ENCODE measurements around the gene HLTF. TPM values are rescaled to one million over a fixed set of nuclear protein-coding genes. Genes with fewer than 3 reads are reported as not detected.

The HLTF gene
- total and polyA plus RNA-seq, 11 donors, result 4.0 to 39.4 (median 19.2) TPM

DNA sequence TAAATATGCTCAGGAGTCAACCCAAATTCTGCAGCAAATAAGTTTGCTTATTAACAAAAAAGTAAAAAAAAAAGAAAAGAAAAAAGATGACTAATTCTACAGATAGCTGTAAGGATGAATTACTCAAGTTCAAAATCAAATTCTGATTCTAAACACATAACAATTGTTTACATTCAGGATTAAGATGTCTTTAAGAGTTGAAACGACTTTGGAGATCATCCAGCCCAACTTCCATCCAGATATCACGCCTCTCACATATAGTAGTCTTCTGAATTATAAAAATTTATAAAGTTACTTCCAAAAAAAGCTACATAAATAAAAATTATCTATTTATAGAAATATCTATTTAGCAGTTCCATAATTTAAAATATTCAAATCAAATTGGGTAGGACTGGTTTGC lies 55.2 kb downstream of the HLTF start:
- TF ChIP-seq POLR2A (IDR thresholded peaks at IDR 0.05) (no peak), CTCF (IDR thresholded peaks at IDR 0.05) (no peak)
- WGBS, 4 donors, result 84 to 88% (median 87%) methylated on average over 2 of the region's 2 CpGs
- Histone ChIP-seq H3K27me3 (no peaks in the 10 kb centered on the region), H3K4me3 (no peak overlapping the region), H3K27ac (peak overlapping the region in 1 of 12 donors; percentile 19), H3K9me3 (no peaks in the 10 kb centered on the region), H3K36me3 (peaks cover 0 to 96% (median 40%) of the 10 kb centered on the region in 9 donors), H3K4me1 (peaks cover 0 to 5% (median 0%) of the 10 kb centered on the region in 12 donors)
- no peak for ATAC-seq
- DNase-seq, result no peak
- intact Hi-C loops (cut with DNase I), result loop anchor here in 1 of 10 donors (10.0 kb wide), 1 partner anchor 56 kb away; no protein-coding TSS in a partner anchor

- H3K36me3 ChIP-seq, result peaks cover 0 to 100% (median 72%) of the 10 kb centered on the region in 9 donors
- WGBS, 4 donors, result 15 to 17% (median 16%) methylated on average over 4 of the region's 4 CpGs
- no peaks in the 10 kb centered on the region for H3K27me3 ChIP-seq
- DNase-seq (no peak), ATAC-seq (no peak)
- no peak for TF ChIP-seq CTCF (IDR thresholded peaks at IDR 0.05)
- TF ChIP-seq POLR2A (IDR thresholded peaks at IDR 0.05), result no peak
- intact Hi-C loops (cut with DNase I), result loop anchor here in 2 of 10 donors (5.0 to 10.0 kb wide), 2 partner anchors 34 to 72 kb away; partner anchors contain the start of gene GYG1 (in 1 of the 2)
- H3K27ac ChIP-seq, result no peak overlapping the region
- peaks cover 0 to 6% (median 0%) of the 10 kb centered on the region in 12 donors for H3K9me3 ChIP-seq
- peaks cover 0 to 5% (median 0%) of the 10 kb centered on the region in 12 donors for H3K4me1 ChIP-seq
- H3K4me3 ChIP-seq, result no peak overlapping the region
Observed at GRCh38 chr3:149026718-149027117, 59.6 kb downstream of the HLTF start.

GRCh38 chr3:149023951-149024350 lies 62.4 kb downstream of the HLTF start:
- no peak for TF ChIP-seq POLR2A (IDR thresholded peaks at IDR 0.05)
- TF ChIP-seq CTCF (IDR thresholded peaks at IDR 0.05), result no peak
- H3K9me3 ChIP-seq, result peaks cover 0 to 6% (median 0%) of the 10 kb centered on the region in 12 donors
- WGBS, 4 donors, result 85 to 91% (median 87%) methylated on average over 3 of the region's 3 CpGs
- intact Hi-C loops (cut with DNase I), result loop anchor here in 3 of 10 donors (5.0 to 10.0 kb wide), 2 partner anchors 67 to 69 kb away; no protein-coding TSS in a partner anchor
- H3K27me3 ChIP-seq, result no peaks in the 10 kb centered on the region
- ATAC-seq (no peak), DNase-seq (no peak)
- peaks cover 0 to 87% (median 78%) of the 10 kb centered on the region in 9 donors for H3K36me3 ChIP-seq
- no peak overlapping the region for H3K4me3 ChIP-seq
- H3K27ac ChIP-seq, result no peak overlapping the region
- peaks cover 7 to 27% (median 19%) of the 10 kb centered on the region in 12 donors for H3K4me1 ChIP-seq

DNA sequence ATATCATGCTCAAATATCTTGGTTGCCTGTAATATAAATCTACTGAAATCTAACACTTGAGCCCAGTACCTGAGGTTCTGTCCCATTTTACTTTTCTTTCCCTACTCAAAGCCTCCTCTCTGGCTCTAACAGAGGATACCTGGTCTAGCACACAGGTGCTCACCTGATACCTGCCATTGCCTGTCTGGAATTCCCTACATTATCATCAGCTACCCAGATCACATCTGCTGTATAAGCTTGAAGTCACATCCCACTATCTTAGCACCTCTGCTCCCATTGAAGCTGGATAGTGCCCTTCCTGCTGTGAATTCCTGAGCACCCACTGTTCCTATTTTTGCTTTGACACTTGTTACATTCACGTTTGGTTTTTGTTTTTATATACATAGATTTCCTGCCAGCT lies 64.5 kb downstream of the HLTF start:
- no peak overlapping the region for H3K27ac ChIP-seq
- ATAC-seq, result no peak
- intact Hi-C loops (cut with DNase I), result loop anchor here in 3 of 10 donors (5.0 to 10.0 kb wide), 2 partner anchors 65 to 67 kb away; no protein-coding TSS in a partner anchor
- H3K4me3 ChIP-seq, result no peak overlapping the region
- H3K27me3 ChIP-seq, result no peaks in the 10 kb centered on the region
- H3K9me3 ChIP-seq, result peaks cover 0 to 6% (median 0%) of the 10 kb centered on the region in 12 donors
- H3K4me1 ChIP-seq, result peaks cover 7 to 46% (median 27%) of the 10 kb centered on the region in 12 donors
- H3K36me3 ChIP-seq, result peaks cover 0 to 69% (median 63%) of the 10 kb centered on the region in 9 donors
- 16 to 27% (median 22%) methylated on average over 1 of the region's 1 CpG for WGBS, 4 donors
- no peak for DNase-seq
- no peak for TF ChIP-seq CTCF (IDR thresholded peaks at IDR 0.05)
- no peak for TF ChIP-seq POLR2A (IDR thresholded peaks at IDR 0.05)

Measured in heart left ventricle (tissue), 16 donors.